Right lobe of liver (tissue), 6 donors: Measurements from ENCODE around the gene CENPC. TPM values are rescaled to one million over a fixed set of nuclear protein-coding genes. Genes with fewer than 3 reads are reported as not detected.

Experiments
- ATAC-seq, 4 donors: fragments of 200-7000 bp; cut with Tn5 transposase; one replicate each; pipeline ENCODE4 v1.9.1; 2020; ENCODE audit warnings: mild to moderate bottlenecking in 4 of 4, moderate library complexity in 4 of 4
- DNase-seq, 3 donors: peaks; one replicate each; pipeline ENCODE4 v3.0.0-alpha.2; 2020
- H3K27ac ChIP-seq, 3 donors: fragments of 200-600 bp; one replicate each; pipeline ENCODE4 v1.8.0; 2022
- H3K27me3 ChIP-seq, 2 donors: fragments of 200-600 bp; one replicate each; pipeline ENCODE4 v1.8.0; 2022
- H3K36me3 ChIP-seq, 4 donors: fragments of 200-600 bp; sonication (generic) in 1 of 4; one replicate each; pipeline versions ENCODE4 v1.5.1 to v1.8.0; 2017 to 2022; ENCODE audit warnings: control low read depth in 1 of 4
- H3K4me1 ChIP-seq, 4 donors: fragments of 200-600 bp; sonication (generic) in 1 of 4; one replicate each; pipeline versions ENCODE4 v1.5.1 to v1.8.0; 2017 to 2022; ENCODE audit warnings: control low read depth in 1 of 4
- H3K4me3 ChIP-seq, 3 donors: fragments of 200-600 bp; one replicate each; pipeline ENCODE4 v1.8.0; 2022
- H3K9me3 ChIP-seq, 4 donors: fragments of 200-600 bp; sonication (generic) in 1 of 4; one replicate each; pipeline versions ENCODE4 v1.5.1 to v1.8.0; 2017 to 2022; ENCODE audit warnings: control low read depth in 1 of 4
- POLR2A ChIP-seq: fragments of 450-650 bp; IDR thresholded peaks from one replicate; pipeline ENCODE4 v1.6.1; 2017; ENCODE audit warnings: antibody characterized with exemption, mild to moderate bottlenecking
- WGBS: methylation state at CpG from one replicate; pipeline ENCODE4 v1.1.6; 2018; ENCODE audit warnings: low coverage, low lambda C conversion rate; ENCODE audit not compliant: insufficient coverage; ENCODE audit errors: missing lambda C conversion rate; 5-methylcytosine and 5-hydroxymethylcytosine counted together
- intact Hi-C, 2 donors: fragments of 100-400 bp; cut with DNase I; formaldehyde crosslinking; loops; one replicate each; pipeline versions ENCODE4 v1.11.2 to v1.14.1; 2022
- total RNA-seq, 6 experiments: library from RNA; depleted of rRNA in 2 of 6; stranded (reverse); fragments of >200 nt in 2 of 6; fragmentation: NEBNext Ultra II Directional in 3 of 6; extraction: Animal tissue kit (Norgen Biotek cat#: 25700) in 3 of 6; gene quantifications; one replicate each; pipeline versions ENCODE4 v1.1.0 to v1.2.4, GENCODE V29; 2016 to 2023
- TF ChIP-seq, protein P1 (sequence below), 4 donors: fragments of 200-600 bp in 3 of 4; fragments of 450-650 bp in 1 of 4; IDR thresholded peaks; one replicate each; pipeline versions ENCODE4 v1.5.1 to v1.8.0; 2016 to 2022; ENCODE audit warnings: antibody characterized with exemption in 4 of 4, mild to moderate bottlenecking in 2 of 4
- donor health status: DM: no; HTN: yes; CAD: no.
- donor health status: DM: no; HTN: no; CAD: no.
- donor health status: DM: no; HTN: no; CAD: no.
- donor health status: DM: no; HTN: yes; CAD: no.
- donor health status: DM: no; HTN: yes; CAD: no.

Gene CENPC
- total RNA-seq, 6 experiments from 2014 or later = 4.3 to 10.4 (median 6.8) TPM

DNA sequence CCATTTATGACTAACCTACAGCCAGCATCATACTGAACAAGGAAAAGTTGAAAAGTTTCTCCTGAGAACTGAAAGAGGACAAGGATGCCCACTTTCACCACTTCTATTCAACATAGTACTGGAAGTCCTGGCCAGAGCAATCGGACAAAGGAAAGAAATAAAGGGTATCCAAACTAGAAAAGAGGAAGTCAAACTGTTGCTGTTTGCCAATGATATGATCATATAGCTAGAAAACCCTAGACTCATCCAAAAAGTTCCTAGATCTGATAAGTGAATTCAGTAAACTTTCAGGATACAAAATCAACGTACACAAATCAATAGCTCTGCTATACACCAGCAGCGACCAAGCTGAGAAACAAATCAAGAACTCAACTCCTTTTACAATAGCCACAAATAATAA lies 64.5 kb downstream of the CENPC start:
- TF ChIP-seq, protein P1, sequence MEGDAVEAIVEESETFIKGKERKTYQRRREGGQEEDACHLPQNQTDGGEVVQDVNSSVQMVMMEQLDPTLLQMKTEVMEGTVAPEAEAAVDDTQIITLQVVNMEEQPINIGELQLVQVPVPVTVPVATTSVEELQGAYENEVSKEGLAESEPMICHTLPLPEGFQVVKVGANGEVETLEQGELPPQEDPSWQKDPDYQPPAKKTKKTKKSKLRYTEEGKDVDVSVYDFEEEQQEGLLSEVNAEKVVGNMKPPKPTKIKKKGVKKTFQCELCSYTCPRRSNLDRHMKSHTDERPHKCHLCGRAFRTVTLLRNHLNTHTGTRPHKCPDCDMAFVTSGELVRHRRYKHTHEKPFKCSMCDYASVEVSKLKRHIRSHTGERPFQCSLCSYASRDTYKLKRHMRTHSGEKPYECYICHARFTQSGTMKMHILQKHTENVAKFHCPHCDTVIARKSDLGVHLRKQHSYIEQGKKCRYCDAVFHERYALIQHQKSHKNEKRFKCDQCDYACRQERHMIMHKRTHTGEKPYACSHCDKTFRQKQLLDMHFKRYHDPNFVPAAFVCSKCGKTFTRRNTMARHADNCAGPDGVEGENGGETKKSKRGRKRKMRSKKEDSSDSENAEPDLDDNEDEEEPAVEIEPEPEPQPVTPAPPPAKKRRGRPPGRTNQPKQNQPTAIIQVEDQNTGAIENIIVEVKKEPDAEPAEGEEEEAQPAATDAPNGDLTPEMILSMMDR (IDR thresholded peaks at IDR 0.05) = no peak
- TF ChIP-seq POLR2A = no peak
- ATAC-seq (no peak), DNase-seq (no peak)
- intact Hi-C loops = no loop called here
- Histone ChIP-seq H3K9me3 (no peaks in the 10 kb centered on the region), H3K4me1 (no peaks in the 10 kb centered on the region), H3K27me3 (no peaks in the 10 kb centered on the region), H3K27ac (no peak overlapping the region), H3K36me3 (peaks cover 0 to 7% (median 0%) of the 10 kb centered on the region in 4 donors), H3K4me3 (no peak overlapping the region)
- WGBS = 83% methylated on average over 3 of the region's 3 CpGs

DNA sequence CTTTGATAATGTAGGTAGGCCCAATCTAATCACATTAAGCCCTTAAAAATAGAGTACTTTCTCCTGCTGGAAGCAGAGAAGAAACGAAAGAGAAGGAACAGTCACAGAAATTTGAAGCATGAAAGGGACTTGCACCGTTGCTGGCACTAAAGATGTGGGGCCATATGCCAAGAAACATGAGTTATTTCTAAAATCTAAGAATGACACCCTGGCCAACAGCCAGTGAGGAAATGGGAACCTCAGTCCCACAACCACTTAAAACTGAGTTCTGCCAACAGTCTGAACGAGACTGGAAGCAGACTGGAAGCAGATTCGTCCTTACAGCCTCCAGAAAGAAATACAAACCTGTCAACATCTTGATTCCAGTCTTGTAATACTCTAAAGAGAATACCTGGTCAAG lies 70.1 kb downstream of the CENPC start:
- no peak for DNase-seq
- TF ChIP-seq, protein P1 (IDR thresholded peaks at IDR 0.05) = no peak
- no peak for TF ChIP-seq POLR2A

DNA sequence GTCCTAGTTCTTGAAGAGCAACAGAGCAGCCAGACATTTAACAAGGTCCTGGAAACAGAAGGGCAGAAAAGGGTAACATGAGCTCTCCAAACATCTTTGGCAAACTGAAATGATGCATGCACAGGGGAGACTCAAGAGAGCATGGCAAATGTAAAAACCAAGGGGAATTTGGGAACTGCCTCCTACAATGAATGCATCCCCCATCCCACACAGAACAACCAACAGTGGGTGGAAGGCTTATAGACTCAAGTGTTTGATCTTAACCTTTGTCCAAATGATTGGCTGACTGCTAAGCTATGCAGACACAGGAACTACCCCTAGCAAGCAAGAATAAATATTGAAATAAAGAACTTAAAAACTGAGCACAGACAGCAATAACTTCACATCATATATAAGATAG lies 74.4 kb downstream of the CENPC start:
- TF ChIP-seq POLR2A = no peak
- TF ChIP-seq, protein P1 (IDR thresholded peaks at IDR 0.05) = no peak
- H3K36me3 ChIP-seq = peaks cover 0 to 28% (median 6%) of the 10 kb centered on the region in 4 donors
- H3K4me1 ChIP-seq = no peaks in the 10 kb centered on the region
- intact Hi-C loops = no loop called here
- H3K9me3 ChIP-seq = no peaks in the 10 kb centered on the region
- ATAC-seq (no peak), DNase-seq (no peak)
- no peaks in the 10 kb centered on the region for H3K27me3 ChIP-seq
- no peak overlapping the region for H3K4me3 ChIP-seq
- no peak overlapping the region for H3K27ac ChIP-seq

More for the DNA sequence above, 70.1 kb downstream of the CENPC start:
- Histone ChIP-seq H3K27ac (no peak overlapping the region), H3K36me3 (peaks cover 0 to 28% (median 9%) of the 10 kb centered on the region in 4 donors), H3K4me1 (no peaks in the 10 kb centered on the region), H3K9me3 (no peaks in the 10 kb centered on the region), H3K4me3 (no peak overlapping the region), H3K27me3 (no peaks in the 10 kb centered on the region)
- intact Hi-C loops = no loop called here
- no peak for ATAC-seq
- WGBS = 67% methylated on average over 4 of the region's 4 CpGs

DNA sequence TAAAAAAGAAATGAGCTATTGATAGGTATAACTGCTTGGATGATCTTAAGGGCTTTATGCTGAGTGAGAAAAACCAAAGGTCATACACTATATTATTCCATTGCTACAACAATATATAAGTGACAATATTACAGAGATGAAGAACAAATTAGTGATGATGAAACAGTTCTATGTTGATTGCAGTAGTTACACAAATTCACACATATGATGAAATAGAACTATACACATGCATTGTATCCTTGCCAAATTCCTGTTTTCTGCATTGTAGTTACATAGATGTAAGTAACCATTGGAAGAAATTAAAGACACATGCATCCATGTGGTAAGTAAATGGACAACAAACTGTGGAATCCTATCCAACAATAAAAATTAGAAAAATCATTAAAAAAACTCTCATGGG lies 76.5 kb downstream of the CENPC start:
- peaks cover 0 to 16% (median 4%) of the 10 kb centered on the region in 4 donors for H3K36me3 ChIP-seq
- no peaks in the 10 kb centered on the region for H3K4me1 ChIP-seq
- no peaks in the 10 kb centered on the region for H3K9me3 ChIP-seq
- H3K27ac ChIP-seq = no peak overlapping the region
- intact Hi-C loops = no loop called here
- DNase-seq (no peak), ATAC-seq (no peak)
- TF ChIP-seq, protein P1 (IDR thresholded peaks at IDR 0.05) = no peak
- no peak for TF ChIP-seq POLR2A
- no peak overlapping the region for H3K4me3 ChIP-seq
- H3K27me3 ChIP-seq = no peaks in the 10 kb centered on the region

DNA sequence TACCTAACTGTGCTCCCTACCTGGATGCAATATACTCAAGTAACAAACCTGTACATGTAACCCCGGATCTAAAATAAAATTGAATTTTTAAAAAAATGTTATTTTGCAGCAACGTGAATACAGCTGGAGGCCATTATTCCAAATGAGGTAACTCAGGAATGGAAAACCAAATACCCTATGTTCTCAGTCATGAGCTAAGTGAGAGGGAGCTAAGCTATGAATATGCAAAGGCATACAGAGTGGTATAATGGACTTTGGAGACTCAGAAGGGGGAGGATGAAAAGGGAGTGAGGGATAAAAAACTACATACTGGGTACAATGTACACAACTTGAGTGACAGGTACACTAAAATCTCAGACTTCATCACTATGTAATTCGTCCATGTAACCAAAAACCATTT lies 78.6 kb downstream of the CENPC start:
- H3K36me3 ChIP-seq = peaks cover 0 to 8% (median 1%) of the 10 kb centered on the region in 4 donors
- 98% methylated on average over 3 of the region's 3 CpGs for WGBS
- H3K27ac ChIP-seq = no peak overlapping the region
- TF ChIP-seq POLR2A = no peak
- TF ChIP-seq, protein P1 (IDR thresholded peaks at IDR 0.05) = no peak
- H3K27me3 ChIP-seq = no peaks in the 10 kb centered on the region
- H3K4me3 ChIP-seq = no peak overlapping the region
- no peaks in the 10 kb centered on the region for H3K4me1 ChIP-seq
- no peak for ATAC-seq
- H3K9me3 ChIP-seq = no peaks in the 10 kb centered on the region
- intact Hi-C loops = no loop called here
- DNase-seq = no peak
